Measurements from ENCODE around the gene CAP2. TPM values are rescaled to one million over a fixed set of nuclear protein-coding genes. Genes with fewer than 3 reads are reported as not detected.

The CAP2 gene
- total and polyA plus RNA-seq, 9 of the 15 experiments (the other 6 are each of a cell fraction or from before 2014, with no cell fraction given) = not detected

GRCh38 chr6:17466707-17467106 lies 73.3 kb downstream of the CAP2 start:
- no peak for ATAC-seq
- no peak for DNase-seq (ENCODE audit: extremely low read depth in 1 of 4, low spot score in 3 of 4)
- Histone ChIP-seq H4K20me1 (replicated peaks; ENCODE audit: control insufficient read depth, insufficient read depth, low read length) (no peaks in the 10 kb centered on the region), H3K9me3 (replicated peaks; ENCODE audit: control insufficient read depth, insufficient read depth, low read depth, low read length) (no peaks in the 10 kb centered on the region), H3K27me3 (ENCODE audit: control insufficient read depth in 2 of 2, insufficient read depth in 2 of 2, low read length in 2 of 2) (peaks cover 6 to 18% of the 10 kb centered on the region in 2 experiments; a peak in 3 of 5 replicates), H3K4me2 (ENCODE audit: insufficient read depth, low read length) (no peak overlapping the region), H3K4me1 (replicated peaks in 1 of 2; ENCODE audit: control insufficient read depth in 2 of 2, insufficient read depth in 2 of 2, low read length in 2 of 2) (no peaks in the 10 kb centered on the region), H3K36me3 (ENCODE audit: control insufficient read depth, insufficient read depth, low read length) (no peaks in the 10 kb centered on the region), H3K9ac (ENCODE audit: insufficient read depth in 1 of 2, low read depth in 2 of 2, low read length in 2 of 2) (no peak overlapping the region), H3K4me3 (no peak overlapping the region), H3K27ac (ENCODE audit: extremely low read depth, low read depth, low read length) (no peak overlapping the region), H3K9me1 (ENCODE audit: control insufficient read depth, insufficient read depth, low read length) (no peaks in the 10 kb centered on the region), H2AFZ (ENCODE audit: low read depth, low read length) (no peak overlapping the region), H3K79me2 (ENCODE audit: control insufficient read depth, insufficient read depth, low read length) (no peaks in the 10 kb centered on the region)
- FAIRE-seq = no peak
- TF ChIP-seq ZNF449 (CRISPR knock-in tag; IDR thresholded peaks at IDR 0.05) = no peak
- no peak for TF ChIP-seq GATA2 (CRISPR knock-in tag; IDR thresholded peaks at IDR 0.05)
- ChIA-PET POLR2A (no interaction called here), CTCF (ENCODE audit: low intra/inter-chr PET ratio) (no interaction called here)
- intact Hi-C loops (cut with micrococcal nuclease) = no loop called here
- 1% methylated on average over 3 of the region's 3 CpGs for WGBS (ENCODE audit: insufficient coverage, low coverage, missing lambda C conversion rate)
- in situ Hi-C loops (cut with MboI) = no loop called here
- no TSS peak for BruUV-seq (replicated peaks)

DNA sequence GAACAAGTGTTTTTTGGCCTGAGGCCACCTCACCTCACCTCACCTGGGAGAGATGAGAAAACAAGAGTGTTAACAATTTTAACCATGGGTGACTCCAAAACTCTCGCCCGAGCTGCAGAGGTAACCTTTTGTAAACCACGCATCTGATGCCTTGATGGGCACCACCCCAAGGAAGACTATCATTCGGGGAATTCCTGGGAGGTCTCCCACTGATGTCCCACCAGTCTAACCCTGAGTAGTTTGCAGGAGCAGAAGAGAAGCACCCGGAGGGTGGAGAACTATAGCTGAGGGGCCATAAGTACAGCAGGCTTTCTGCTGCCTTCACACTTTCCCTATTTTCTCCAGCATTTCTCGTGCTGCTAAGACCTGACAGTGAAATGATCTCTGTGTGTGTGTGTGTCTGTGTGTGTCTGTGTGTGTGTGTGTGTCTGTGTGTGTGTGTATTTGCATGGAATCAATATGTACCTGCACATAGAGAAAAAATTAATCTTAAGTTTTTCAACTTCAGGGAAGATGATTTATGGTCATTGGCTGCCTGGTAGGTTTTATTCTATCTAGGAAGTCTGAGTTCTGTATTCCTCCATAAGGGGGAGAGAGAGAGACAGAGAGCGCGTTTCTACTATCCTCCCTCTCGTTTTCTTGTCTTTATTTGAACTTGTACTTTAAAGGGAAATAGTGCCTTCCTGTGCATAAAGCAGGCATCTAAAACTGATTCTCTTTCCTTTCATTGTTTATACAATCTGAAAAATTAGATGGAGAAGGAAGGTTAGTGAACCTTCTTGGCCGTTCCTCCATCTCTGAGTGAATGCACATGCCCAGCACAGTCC lies 75.8 kb downstream of the CAP2 start:
- WGBS (ENCODE audit: insufficient coverage, low coverage, missing lambda C conversion rate) = 0% methylated on average over 10 of the region's 10 CpGs
- FAIRE-seq = no peak
- no peak overlapping the region for H2AFZ ChIP-seq (ENCODE audit: low read depth, low read length)
- no peak for TF ChIP-seq NFE2 (IDR thresholded peaks at IDR 0.05; ENCODE audit: low read depth)
- no peak for TF ChIP-seq CEBPG (CRISPR knock-in tag; IDR thresholded peaks at IDR 0.05)
- no peak for TF ChIP-seq CEBPG (tag; conservative IDR thresholded peaks at IDR 0.05 in 1 of 2, IDR thresholded peaks at IDR 0.05 in 1 of 2)
- peak; percentile 75 for TF ChIP-seq MEIS2 (IDR thresholded peaks at IDR 0.05; ENCODE audit: partially characterized antibody)
- no peak for TF ChIP-seq NFXL1 (CRISPR knock-in tag; IDR thresholded peaks at IDR 0.05)
- TF ChIP-seq RAD21 (CRISPR knock-in tag; conservative IDR thresholded peaks at IDR 0.05 in 1 of 2, IDR thresholded peaks at IDR 0.05 in 1 of 2) = peak in 1 of 2 experiments; percentile 43; a peak in 2 of 4 replicates
- TF ChIP-seq PKNOX1 (IDR thresholded peaks at IDR 0.05) = peak; percentile 83
- TF ChIP-seq, protein P1, sequence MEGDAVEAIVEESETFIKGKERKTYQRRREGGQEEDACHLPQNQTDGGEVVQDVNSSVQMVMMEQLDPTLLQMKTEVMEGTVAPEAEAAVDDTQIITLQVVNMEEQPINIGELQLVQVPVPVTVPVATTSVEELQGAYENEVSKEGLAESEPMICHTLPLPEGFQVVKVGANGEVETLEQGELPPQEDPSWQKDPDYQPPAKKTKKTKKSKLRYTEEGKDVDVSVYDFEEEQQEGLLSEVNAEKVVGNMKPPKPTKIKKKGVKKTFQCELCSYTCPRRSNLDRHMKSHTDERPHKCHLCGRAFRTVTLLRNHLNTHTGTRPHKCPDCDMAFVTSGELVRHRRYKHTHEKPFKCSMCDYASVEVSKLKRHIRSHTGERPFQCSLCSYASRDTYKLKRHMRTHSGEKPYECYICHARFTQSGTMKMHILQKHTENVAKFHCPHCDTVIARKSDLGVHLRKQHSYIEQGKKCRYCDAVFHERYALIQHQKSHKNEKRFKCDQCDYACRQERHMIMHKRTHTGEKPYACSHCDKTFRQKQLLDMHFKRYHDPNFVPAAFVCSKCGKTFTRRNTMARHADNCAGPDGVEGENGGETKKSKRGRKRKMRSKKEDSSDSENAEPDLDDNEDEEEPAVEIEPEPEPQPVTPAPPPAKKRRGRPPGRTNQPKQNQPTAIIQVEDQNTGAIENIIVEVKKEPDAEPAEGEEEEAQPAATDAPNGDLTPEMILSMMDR (IDR thresholded peaks at IDR 0.05 in 2 of 3, conservative IDR thresholded peaks at IDR 0.05 in 1 of 3; ENCODE audit: insufficient read depth in 2 of 3, low read depth in 1 of 3, low read length in 3 of 3) = peak; percentile 23 to 24 (median 23); a peak in 2 of 6 replicates

More for the DNA sequence above, 75.8 kb downstream of the CAP2 start:
- intact Hi-C loops (cut with micrococcal nuclease) = no loop called here
- H3K79me2 ChIP-seq (ENCODE audit: control insufficient read depth, insufficient read depth, low read length) = no peaks in the 10 kb centered on the region
- H3K9me1 ChIP-seq (ENCODE audit: control insufficient read depth, insufficient read depth, low read length) = no peaks in the 10 kb centered on the region
- ATAC-seq (peak; percentile 71), DNase-seq (ENCODE audit: extremely low read depth in 1 of 4, low spot score in 3 of 4) (peak in 1 of 4 experiments; percentile 10)
- peaks cover 13 to 16% of the 10 kb centered on the region in 2 experiments; a peak in 4 of 5 replicates for H3K27me3 ChIP-seq (ENCODE audit: control insufficient read depth in 2 of 2, insufficient read depth in 2 of 2, low read length in 2 of 2)
- no peak overlapping the region for H3K4me3 ChIP-seq
- POLR2A ChIA-PET = no interaction called here
- no peaks in the 10 kb centered on the region for H4K20me1 ChIP-seq (replicated peaks; ENCODE audit: control insufficient read depth, insufficient read depth, low read length)
- no peaks in the 10 kb centered on the region for H3K4me1 ChIP-seq (replicated peaks in 1 of 2; ENCODE audit: control insufficient read depth in 2 of 2, insufficient read depth in 2 of 2, low read length in 2 of 2)
- CTCF ChIA-PET (ENCODE audit: low intra/inter-chr PET ratio) = no interaction called here
- BruUV-seq (replicated peaks) = no TSS peak
- in situ Hi-C loops (cut with MboI) = no loop called here
- H3K9ac ChIP-seq (ENCODE audit: insufficient read depth in 1 of 2, low read depth in 2 of 2, low read length in 2 of 2) = no peak overlapping the region
- H3K4me2 ChIP-seq (ENCODE audit: insufficient read depth, low read length) = no peak overlapping the region
- no peaks in the 10 kb centered on the region for H3K36me3 ChIP-seq (ENCODE audit: control insufficient read depth, insufficient read depth, low read length)
- no peak overlapping the region for H3K27ac ChIP-seq (ENCODE audit: extremely low read depth, low read depth, low read length)
- no peaks in the 10 kb centered on the region for H3K9me3 ChIP-seq (replicated peaks; ENCODE audit: control insufficient read depth, insufficient read depth, low read depth, low read length)
